ENCODE measurements around the gene HOXC13.

Gene HOXC13

GRCh38 chr12:53989227-53990113 lies 50.8 kb downstream of the HOXC13 start:
- Histone ChIP-seq H3K27me3 (ENCODE audit: control insufficient read depth in 3 of 3, insufficient read depth in 3 of 3, low read depth in 1 of 3, low read length in 3 of 3) (peaks cover 65 to 100% (median 99%) of the 10 kb centered on the region in 3 experiments), H2BK15ac (ENCODE audit: low read length) (no peak overlapping the region), H4K91ac (ENCODE audit: low read depth, low read length, poor library complexity) (no peak overlapping the region), H3K9me3 (replicated peaks in 1 of 2; ENCODE audit: control insufficient read depth in 2 of 2, insufficient read depth in 1 of 2, low read depth in 1 of 2, low read length in 2 of 2) (peaks cover 0 to 10% of the 10 kb centered on the region in 2 donors), H3K36me3 (replicated peaks in 1 of 2; ENCODE audit: control insufficient read depth in 2 of 2, insufficient read depth in 2 of 2, low read length in 2 of 2) (no peaks in the 10 kb centered on the region), H2BK5ac (ENCODE audit: low read length) (no peak overlapping the region), H3K79me1 (ENCODE audit: low read depth, low read length) (no peaks in the 10 kb centered on the region), H2AFZ (ENCODE audit: low read length) (no peak overlapping the region), H3K4me2 (ENCODE audit: insufficient read depth, low read length, poor library complexity, severe bottlenecking) (no peak overlapping the region), H2AK5ac (ENCODE audit: low read depth, low read length) (no peak overlapping the region), H3K4me3 (ENCODE audit: low read length in 2 of 2) (peak overlapping the region in 1 of 2 donors; percentile 39), H4K8ac (ENCODE audit: low read depth, low read length) (no peak overlapping the region), H3K23ac (ENCODE audit: low read depth, low read length, poor library complexity) (no peak overlapping the region), H3K14ac (ENCODE audit: low read length) (no peak overlapping the region), H2BK120ac (ENCODE audit: low read depth, low read length) (no peak overlapping the region), H2BK12ac (ENCODE audit: low read length) (no peak overlapping the region), H3K4me1 (ENCODE audit: control insufficient read depth in 2 of 2, insufficient read depth in 1 of 2, low read depth in 1 of 2, low read length in 2 of 2) (peaks cover 0 to 3% of the 10 kb centered on the region in 2 donors), H3K9ac (ENCODE audit: low read depth, low read length, poor library complexity) (no peak overlapping the region), H3K18ac (ENCODE audit: low read length) (no peak overlapping the region), H3K4ac (ENCODE audit: low read length) (no peak overlapping the region), H3K27ac (replicated peaks; ENCODE audit: low read length) (no peak overlapping the region)
- DNase-seq (ENCODE audit: low spot score): no peak
- no CpG with 5 or more reads among the region's 28 CpGs for WGBS, 2 donors (ENCODE audit: extremely low coverage in 2 of 2, insufficient read length in 2 of 2, insufficient replicate concordance in 1 of 2)

GRCh38 chr12:53990311-53991076 lies 51.9 kb downstream of the HOXC13 start:
- Histone ChIP-seq H2BK15ac (ENCODE audit: low read length) (no peak overlapping the region), H2BK120ac (ENCODE audit: low read depth, low read length) (no peak overlapping the region), H3K79me1 (ENCODE audit: low read depth, low read length) (no peaks in the 10 kb centered on the region), H4K8ac (ENCODE audit: low read depth, low read length) (no peak overlapping the region), H3K9me3 (replicated peaks in 1 of 2; ENCODE audit: control insufficient read depth in 2 of 2, insufficient read depth in 1 of 2, low read depth in 1 of 2, low read length in 2 of 2) (peaks cover 0 to 5% of the 10 kb centered on the region in 2 donors), H3K18ac (ENCODE audit: low read length) (no peak overlapping the region), H3K4me3 (ENCODE audit: low read length in 2 of 2) (no peak overlapping the region), H3K14ac (ENCODE audit: low read length) (no peak overlapping the region), H3K4me2 (ENCODE audit: insufficient read depth, low read length, poor library complexity, severe bottlenecking) (no peak overlapping the region), H3K27ac (replicated peaks; ENCODE audit: low read length) (no peak overlapping the region), H3K36me3 (replicated peaks in 1 of 2; ENCODE audit: control insufficient read depth in 2 of 2, insufficient read depth in 2 of 2, low read length in 2 of 2) (no peaks in the 10 kb centered on the region), H4K91ac (ENCODE audit: low read depth, low read length, poor library complexity) (no peak overlapping the region), H3K23ac (ENCODE audit: low read depth, low read length, poor library complexity) (peak overlapping the region; percentile 25), H2AK5ac (ENCODE audit: low read depth, low read length) (no peak overlapping the region), H2AFZ (ENCODE audit: low read length) (no peak overlapping the region), H3K27me3 (ENCODE audit: control insufficient read depth in 3 of 3, insufficient read depth in 3 of 3, low read depth in 1 of 3, low read length in 3 of 3) (peaks cover 70 to 100% (median 100%) of the 10 kb centered on the region in 3 experiments), H3K9ac (ENCODE audit: low read depth, low read length, poor library complexity) (no peak overlapping the region), H2BK12ac (ENCODE audit: low read length) (no peak overlapping the region), H3K4ac (ENCODE audit: low read length) (no peak overlapping the region), H3K4me1 (ENCODE audit: control insufficient read depth in 2 of 2, insufficient read depth in 1 of 2, low read depth in 1 of 2, low read length in 2 of 2) (peaks cover 0 to under 1% of the 10 kb centered on the region in 2 donors), H2BK5ac (ENCODE audit: low read length) (no peak overlapping the region)
- no peak for DNase-seq (ENCODE audit: low spot score)
- WGBS, 2 donors (ENCODE audit: extremely low coverage in 2 of 2, insufficient read length in 2 of 2, insufficient replicate concordance in 1 of 2): no CpG with 5 or more reads among the region's 27 CpGs

GRCh38 chr12:53991077-53991460 lies 52.4 kb downstream of the HOXC13 start:
- H3K18ac ChIP-seq (ENCODE audit: low read length): no peak overlapping the region
- no peaks in the 10 kb centered on the region for H3K79me1 ChIP-seq (ENCODE audit: low read depth, low read length)

GRCh38 chr12:53992377-53992889 lies 53.8 kb downstream of the HOXC13 start:
- DNase-seq (ENCODE audit: low spot score): no peak
- Histone ChIP-seq H3K9ac (ENCODE audit: low read depth, low read length, poor library complexity) (no peak overlapping the region), H2BK12ac (ENCODE audit: low read length) (no peak overlapping the region), H3K27me3 (ENCODE audit: control insufficient read depth in 3 of 3, insufficient read depth in 3 of 3, low read depth in 1 of 3, low read length in 3 of 3) (peaks cover 70 to 100% (median 100%) of the 10 kb centered on the region in 3 experiments), H2BK5ac (ENCODE audit: low read length) (no peak overlapping the region), H3K4ac (ENCODE audit: low read length) (no peak overlapping the region), H3K36me3 (replicated peaks in 1 of 2; ENCODE audit: control insufficient read depth in 2 of 2, insufficient read depth in 2 of 2, low read length in 2 of 2) (no peaks in the 10 kb centered on the region), H3K9me3 (replicated peaks in 1 of 2; ENCODE audit: control insufficient read depth in 2 of 2, insufficient read depth in 1 of 2, low read depth in 1 of 2, low read length in 2 of 2) (peaks cover 0 to 4% of the 10 kb centered on the region in 2 donors), H3K4me3 (ENCODE audit: low read length in 2 of 2) (no peak overlapping the region), H2BK120ac (ENCODE audit: low read depth, low read length) (no peak overlapping the region), H2BK15ac (ENCODE audit: low read length) (no peak overlapping the region), H3K27ac (replicated peaks; ENCODE audit: low read length) (no peak overlapping the region), H3K4me2 (ENCODE audit: insufficient read depth, low read length, poor library complexity, severe bottlenecking) (no peak overlapping the region), H2AFZ (ENCODE audit: low read length) (no peak overlapping the region), H3K23ac (ENCODE audit: low read depth, low read length, poor library complexity) (no peak overlapping the region), H4K8ac (ENCODE audit: low read depth, low read length) (no peak overlapping the region), H2AK5ac (ENCODE audit: low read depth, low read length) (no peak overlapping the region), H3K18ac (ENCODE audit: low read length) (no peak overlapping the region), H3K4me1 (ENCODE audit: control insufficient read depth in 2 of 2, insufficient read depth in 1 of 2, low read depth in 1 of 2, low read length in 2 of 2) (no peaks in the 10 kb centered on the region), H3K14ac (ENCODE audit: low read length) (no peak overlapping the region), H3K79me1 (ENCODE audit: low read depth, low read length) (no peaks in the 10 kb centered on the region), H4K91ac (ENCODE audit: low read depth, low read length, poor library complexity) (no peak overlapping the region)
- no CpG with 5 or more reads among the region's 7 CpGs for WGBS, 2 donors (ENCODE audit: extremely low coverage in 2 of 2, insufficient read length in 2 of 2, insufficient replicate concordance in 1 of 2)

More at GRCh38 chr12:53991077-53991460, 52.4 kb downstream of the HOXC13 start:
- Histone ChIP-seq H2BK5ac (ENCODE audit: low read length) (no peak overlapping the region), H3K27ac (replicated peaks; ENCODE audit: low read length) (no peak overlapping the region), H3K4me1 (ENCODE audit: control insufficient read depth in 2 of 2, insufficient read depth in 1 of 2, low read depth in 1 of 2, low read length in 2 of 2) (no peaks in the 10 kb centered on the region), H2AFZ (ENCODE audit: low read length) (no peak overlapping the region), H3K14ac (ENCODE audit: low read length) (no peak overlapping the region), H3K9me3 (replicated peaks in 1 of 2; ENCODE audit: control insufficient read depth in 2 of 2, insufficient read depth in 1 of 2, low read depth in 1 of 2, low read length in 2 of 2) (peaks cover 0 to 4% of the 10 kb centered on the region in 2 donors), H3K4me3 (ENCODE audit: low read length in 2 of 2) (no peak overlapping the region), H3K4ac (ENCODE audit: low read length) (no peak overlapping the region), H3K27me3 (ENCODE audit: control insufficient read depth in 3 of 3, insufficient read depth in 3 of 3, low read depth in 1 of 3, low read length in 3 of 3) (peaks cover 67 to 100% (median 100%) of the 10 kb centered on the region in 3 experiments), H3K23ac (ENCODE audit: low read depth, low read length, poor library complexity) (no peak overlapping the region), H3K4me2 (ENCODE audit: insufficient read depth, low read length, poor library complexity, severe bottlenecking) (no peak overlapping the region), H2BK15ac (ENCODE audit: low read length) (no peak overlapping the region), H2AK5ac (ENCODE audit: low read depth, low read length) (no peak overlapping the region), H3K9ac (ENCODE audit: low read depth, low read length, poor library complexity) (no peak overlapping the region), H4K8ac (ENCODE audit: low read depth, low read length) (no peak overlapping the region), H2BK12ac (ENCODE audit: low read length) (no peak overlapping the region), H4K91ac (ENCODE audit: low read depth, low read length, poor library complexity) (no peak overlapping the region), H2BK120ac (ENCODE audit: low read depth, low read length) (no peak overlapping the region), H3K36me3 (replicated peaks in 1 of 2; ENCODE audit: control insufficient read depth in 2 of 2, insufficient read depth in 2 of 2, low read length in 2 of 2) (no peaks in the 10 kb centered on the region)
- WGBS, 2 donors (ENCODE audit: extremely low coverage in 2 of 2, insufficient read length in 2 of 2, insufficient replicate concordance in 1 of 2): no CpG with 5 or more reads among the region's 8 CpGs
- DNase-seq (ENCODE audit: low spot score): no peak
